Measurements from ENCODE around the gene RNASEL.
A peak's percentile ranks its signal among the peaks of the same experiment; 100 is the strongest.
"Not testable (repeated sequence)": the region's sequence is repeated elsewhere in the genome, so short reads cannot be mapped to it uniquely, and the experiment has no call there.

The RNASEL gene

DNA sequence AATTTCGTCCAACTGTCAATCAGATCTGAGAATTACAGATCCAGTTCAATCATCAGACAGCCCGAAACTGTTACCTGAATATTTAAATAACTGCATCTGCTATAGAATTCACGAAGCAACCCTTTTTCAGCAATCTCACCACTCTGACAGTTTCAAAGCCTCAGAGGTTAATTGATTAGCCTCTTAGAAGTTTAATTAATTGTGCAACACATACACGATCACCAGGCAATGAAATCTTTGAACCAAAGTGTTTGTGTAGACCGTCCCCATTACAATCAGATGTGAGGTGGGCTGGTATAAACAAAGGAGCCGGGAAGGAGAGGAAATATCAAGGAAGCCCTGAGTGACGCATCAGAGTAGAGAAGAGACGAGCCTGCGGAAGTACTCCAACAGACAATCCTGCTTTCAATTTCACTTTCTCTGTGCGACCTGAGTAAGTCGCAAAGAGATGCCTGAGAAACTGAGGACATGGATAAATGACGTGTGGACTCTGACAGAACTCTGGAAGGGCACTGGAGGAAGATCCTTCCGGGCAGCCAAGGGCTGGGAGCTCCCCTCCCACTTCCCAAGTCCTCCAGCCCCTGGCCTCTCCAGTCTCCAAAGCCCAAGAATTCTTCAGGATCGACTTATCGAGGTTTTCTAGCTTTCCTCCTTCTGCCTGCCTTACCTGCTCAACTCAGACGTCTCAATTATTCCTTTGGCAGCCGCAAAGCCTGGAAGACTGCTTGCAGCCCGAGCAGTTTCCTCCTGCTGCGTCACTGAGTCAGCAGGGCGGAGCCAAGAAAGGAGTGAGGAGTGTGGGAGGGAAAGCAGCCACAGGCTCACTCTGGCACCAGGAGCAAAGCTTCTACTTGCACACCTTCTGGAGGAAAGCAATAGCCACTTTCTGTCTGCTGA lies at the start of gene RNASEL:
Gene RNASEL, minus strand, starts transcription at position 757 of the 897 bp plus-strand sequence. CDS start 2,450 bp downstream, outside the sequence.
- DNase-seq: peak; percentile 79 to 89 (median 82)

- DNase-seq: no peak
Measured at GRCh38 chr1:182637769-182638168, 48.7 kb upstream of the RNASEL start.

- no peak for DNase-seq
Measured at GRCh38 chr1:182635871-182636270, 46.8 kb upstream of the RNASEL start.

GRCh38 chr1:182634306-182635072 lies 45.4 kb upstream of the RNASEL start:
- no peak for DNase-seq

DNA sequence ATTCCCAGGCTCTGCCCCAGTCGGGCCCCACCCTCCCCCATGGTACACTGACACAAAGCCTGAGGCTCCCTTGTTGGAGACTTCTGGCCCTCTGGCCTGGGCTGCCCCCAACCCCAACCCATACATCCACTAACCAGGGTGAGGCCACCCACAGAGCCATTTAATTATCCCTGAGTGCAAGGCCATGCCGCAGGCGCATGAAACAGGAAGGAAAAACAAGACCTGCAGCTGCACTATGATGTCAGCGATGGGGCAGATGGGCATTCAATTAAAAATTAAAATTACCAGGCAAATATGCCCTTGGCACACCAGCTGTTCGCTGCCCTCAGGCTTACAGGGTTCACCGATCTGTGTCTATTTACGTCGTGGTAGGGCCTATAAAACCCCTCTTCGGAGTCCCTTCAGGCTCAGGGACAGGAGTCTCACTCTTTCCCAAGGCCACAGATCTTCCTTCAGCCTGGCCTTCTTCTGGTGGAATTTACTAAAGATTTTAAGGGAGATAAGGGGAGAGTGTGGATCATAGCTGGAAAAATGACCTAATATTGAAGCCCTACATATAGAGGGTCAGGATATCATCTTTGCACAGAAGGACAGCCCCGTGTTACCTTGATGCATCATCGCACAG lies 44.7 kb upstream of the RNASEL start:
- no peak for DNase-seq

GRCh38 chr1:182633031-182633430 lies 44.0 kb upstream of the RNASEL start:
- DNase-seq: no peak

GRCh38 chr1:182632441-182632857 lies 43.4 kb upstream of the RNASEL start:
- DNase-seq: not testable (repeated sequence)

- DNase-seq: no peak
Measured at GRCh38 chr1:182631954-182632353, 42.9 kb upstream of the RNASEL start.

DNA sequence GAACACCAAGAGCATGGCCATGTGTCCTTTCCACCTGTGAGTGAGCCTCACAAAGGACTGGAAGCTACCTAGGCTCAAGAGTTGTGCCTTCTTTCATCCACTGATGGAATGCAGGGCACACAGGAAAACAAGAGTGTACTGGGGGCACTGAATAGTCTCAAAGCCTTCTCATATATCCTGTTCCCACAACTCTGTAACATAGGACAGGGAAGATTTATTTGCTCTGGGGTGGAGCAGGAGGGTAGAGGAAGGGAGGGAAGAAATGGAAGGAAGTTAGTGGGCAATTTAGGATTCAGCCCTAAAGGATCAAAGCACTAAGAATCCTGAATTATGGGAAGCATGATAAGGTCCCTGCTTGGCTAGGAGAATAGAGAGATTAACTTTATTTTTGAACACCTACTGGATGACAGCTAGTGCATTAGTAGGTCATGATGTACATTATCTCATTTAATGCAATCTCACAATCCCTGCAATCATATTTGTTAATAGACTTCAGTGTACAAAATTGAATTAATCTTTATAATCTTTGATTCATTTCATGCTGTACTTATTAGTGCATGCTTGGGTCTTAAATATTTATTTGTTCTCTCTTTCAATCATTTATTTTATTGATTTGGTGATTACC lies 42.1 kb upstream of the RNASEL start:
- no peak for DNase-seq

GRCh38 chr1:182630586-182630985 lies 41.5 kb upstream of the RNASEL start:
- no peak for DNase-seq

- peak; percentile 65 to 81 (median 79) for DNase-seq
Measured at GRCh38 chr1:182629499-182630096, 40.5 kb upstream of the RNASEL start.

- DNase-seq: no peak
Measured at GRCh38 chr1:182629080-182629479, 40.0 kb upstream of the RNASEL start.

- DNase-seq: no peak
Measured at GRCh38 chr1:182628657-182629056, 39.6 kb upstream of the RNASEL start.

- DNase-seq: no peak
Measured at GRCh38 chr1:182627622-182628021, 38.6 kb upstream of the RNASEL start.

GRCh38 chr1:182626527-182626926 lies 37.5 kb upstream of the RNASEL start:
- DNase-seq: no peak

DNA sequence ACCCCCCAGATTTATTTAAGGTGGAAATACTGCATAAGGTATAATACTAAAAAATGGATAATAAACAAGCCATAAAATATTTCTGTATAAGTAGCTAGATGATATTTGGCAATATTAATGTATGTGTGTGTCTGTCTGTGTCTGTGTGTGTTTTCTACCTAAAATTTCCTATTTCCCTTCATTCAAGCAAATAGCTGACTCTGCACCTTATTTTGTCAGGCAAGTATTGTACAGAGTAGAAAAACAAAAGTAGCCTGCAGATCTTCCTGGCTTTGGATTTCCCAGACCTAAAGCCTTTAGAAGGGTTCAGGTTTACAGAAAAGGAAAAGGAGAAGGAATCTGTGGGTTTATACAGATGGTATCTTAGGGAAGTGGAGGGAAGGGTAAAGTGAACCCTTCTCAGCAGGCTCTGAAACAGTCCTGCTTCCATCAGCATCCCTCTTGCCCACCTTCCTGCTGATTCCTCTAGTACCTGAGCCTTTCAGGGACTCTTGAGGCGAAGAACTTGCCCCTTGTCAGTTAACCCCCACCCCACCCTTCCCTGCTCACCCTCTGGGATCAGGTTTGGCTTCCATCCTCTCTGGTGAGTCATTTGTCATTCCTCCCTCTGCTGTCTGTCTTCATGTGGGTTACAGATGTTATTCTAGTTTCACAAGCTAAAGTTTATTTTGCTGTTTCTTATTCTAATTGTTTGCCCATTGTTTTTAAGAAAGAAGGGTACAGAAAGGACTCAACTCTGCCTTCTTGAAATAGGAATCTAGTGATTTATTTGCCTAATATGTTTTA lies 36.9 kb upstream of the RNASEL start:
- DNase-seq: no peak

DNA sequence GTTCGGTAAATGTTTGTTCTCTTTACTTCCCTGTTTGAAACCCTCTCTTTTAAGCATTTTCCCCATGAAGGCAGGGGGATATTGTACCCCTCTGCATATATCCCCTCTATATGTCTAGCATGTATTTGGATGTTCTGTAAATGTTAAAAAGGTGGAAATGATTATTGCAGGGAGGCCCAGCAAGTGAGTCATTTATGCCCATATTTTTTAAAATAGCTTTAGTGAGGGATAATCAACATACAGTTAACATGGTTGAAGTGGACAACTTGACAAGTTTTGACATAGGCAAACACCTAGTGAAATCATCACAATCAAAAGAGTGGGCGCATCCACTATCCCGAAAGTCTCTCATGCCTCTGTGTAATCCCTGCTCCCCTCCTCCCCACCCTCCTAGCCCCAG lies 36.0 kb upstream of the RNASEL start:
- DNase-seq: no peak

DNA sequence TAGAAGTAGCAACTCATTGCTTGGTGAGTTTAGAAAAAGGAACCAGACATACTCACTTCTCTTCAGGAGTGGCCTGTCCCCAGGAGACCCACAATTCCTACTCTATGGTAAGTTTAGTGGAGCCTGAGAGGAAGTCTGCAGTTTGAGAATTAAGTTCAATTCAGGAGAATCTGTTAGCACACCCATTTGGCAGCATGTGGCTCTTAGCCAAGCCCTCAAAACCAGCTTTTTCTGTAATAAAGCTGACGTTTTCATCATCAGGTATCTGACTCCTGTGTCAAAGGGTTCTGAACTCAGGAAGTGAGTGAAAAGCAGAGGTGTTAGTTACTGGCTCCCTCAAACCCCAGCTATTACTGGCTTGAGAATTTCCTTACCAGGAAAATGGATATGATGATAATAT lies 35.5 kb upstream of the RNASEL start:
- peak in 1 of 3 donors; percentile 34 for DNase-seq

- DNase-seq: peak; percentile 63 to 86 (median 78)
Measured at GRCh38 chr1:182622901-182623528, 34.0 kb upstream of the RNASEL start.

DNA sequence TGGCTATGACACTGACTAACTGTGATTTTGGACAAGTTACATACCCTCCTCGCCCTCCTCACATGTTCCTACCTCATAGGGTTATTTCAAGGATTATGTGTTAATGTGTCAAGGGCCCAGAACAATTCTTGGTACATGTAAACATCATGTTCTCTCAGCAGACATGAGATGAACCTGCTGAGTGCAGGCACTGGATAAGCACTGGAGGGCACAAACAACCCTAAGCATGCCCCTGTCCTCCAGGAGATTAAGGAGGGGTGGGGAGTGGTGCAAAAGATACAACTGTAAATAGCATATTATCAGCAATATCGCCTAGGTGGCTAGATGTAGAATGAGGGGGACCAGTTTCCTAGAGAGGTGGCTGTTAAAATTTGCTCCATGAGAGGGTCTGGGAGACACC lies 32.9 kb upstream of the RNASEL start:
- DNase-seq: no peak
